Liver (tissue), 9 donors: ENCODE measurements around the gene CD27. TPM values are rescaled to one million over a fixed set of nuclear protein-coding genes. Genes with fewer than 3 reads are reported as not detected.

Experiments
- DNase-seq: peaks from one replicate; pipeline ENCODE4 v3.0.0-alpha.2; 2017; ENCODE audit warnings: low spot score
- H3K27ac ChIP-seq, 2 donors: one replicate each; pipeline ENCODE4 v1.7.0; 2013; ENCODE audit warnings: inconsistent platforms in 2 of 2, low read length in 2 of 2, control low read depth in 1 of 2, low read depth in 1 of 2, mild to moderate bottlenecking in 1 of 2
- H3K27me3 ChIP-seq, 4 donors: one replicate each; pipeline versions ENCODE4 v1.6.1 to v1.7.0; 2013; ENCODE audit warnings: low read length in 3 of 4, inconsistent platforms in 1 of 4, mild to moderate bottlenecking in 1 of 4, moderate library complexity in 1 of 4; ENCODE audit not compliant: control insufficient read depth in 4 of 4, insufficient read depth in 4 of 4
- H3K36me3 ChIP-seq, 4 donors: one replicate each; pipeline versions ENCODE4 v1.6.1 to v1.7.0; 2013; ENCODE audit warnings: low read length in 3 of 4, mild to moderate bottlenecking in 3 of 4, low read depth in 1 of 4, moderate library complexity in 1 of 4; ENCODE audit not compliant: control insufficient read depth in 4 of 4, insufficient read depth in 3 of 4
- H3K4me1 ChIP-seq, 4 donors: one replicate each; pipeline versions ENCODE4 v1.6.1 to v1.7.0; 2013; ENCODE audit warnings: low read length in 3 of 4, mild to moderate bottlenecking in 3 of 4, moderate library complexity in 1 of 4; ENCODE audit not compliant: control insufficient read depth in 4 of 4, insufficient read depth in 4 of 4
- H3K4me3 ChIP-seq, 3 donors: one replicate each; pipeline versions ENCODE4 v1.6.1 to v1.7.0; 2013; ENCODE audit warnings: low read length in 3 of 3, control low read depth in 1 of 3, low read depth in 1 of 3, mild to moderate bottlenecking in 1 of 3
- H3K9ac ChIP-seq, 2 donors: one replicate each; pipeline ENCODE4 v1.7.0; 2013; ENCODE audit warnings: low read length in 2 of 2, mild to moderate bottlenecking in 2 of 2, moderate library complexity in 2 of 2, control low read depth in 1 of 2, low read depth in 1 of 2
- H3K9me3 ChIP-seq, 4 donors: one replicate each; pipeline versions ENCODE4 v1.6.1 to v1.7.0; 2013; ENCODE audit warnings: low read length in 3 of 4; ENCODE audit not compliant: control insufficient read depth in 4 of 4
- EGR1 ChIP-seq, 2 donors: IDR thresholded peaks; 2 replicates each; pipeline ENCODE4 v1.6.1; 2016 to 2018; ENCODE audit warnings: antibody characterized with exemption in 2 of 2, low read depth in 2 of 2
- FOXA1 ChIP-seq: IDR thresholded peaks from 2 replicates; pipeline ENCODE4 v1.6.1; 2016; ENCODE audit warnings: antibody characterized with exemption
- FOXA2 ChIP-seq: IDR thresholded peaks from 2 replicates; pipeline ENCODE4 v1.6.1; 2016; ENCODE audit warnings: antibody characterized with exemption
- GABPA ChIP-seq, 2 donors: IDR thresholded peaks in 1 of 2; conservative IDR thresholded peaks in 1 of 2; 2 replicates each; pipeline ENCODE4 v1.6.1; 2016; ENCODE audit warnings: antibody characterized with exemption in 2 of 2, mild to moderate bottlenecking in 1 of 2, moderate library complexity in 1 of 2
- HNF4A ChIP-seq, 2 donors: conservative IDR thresholded peaks; 2 replicates each; pipeline ENCODE4 v1.6.1; 2016; ENCODE audit warnings: antibody characterized with exemption in 2 of 2, mild to moderate bottlenecking in 2 of 2
- JUND ChIP-seq, 2 donors: IDR thresholded peaks; 2 replicates each; pipeline ENCODE4 v1.6.1; 2016; ENCODE audit warnings: antibody characterized with exemption in 2 of 2
- MAX ChIP-seq: IDR thresholded peaks from 2 replicates; pipeline ENCODE4 v1.6.1; 2016; ENCODE audit warnings: antibody characterized with exemption
- NR2F2 ChIP-seq: IDR thresholded peaks from 2 replicates; pipeline ENCODE4 v1.6.1; 2016; ENCODE audit warnings: antibody characterized with exemption
- RAD21 ChIP-seq, 2 donors: IDR thresholded peaks; 2 replicates each; pipeline ENCODE4 v1.6.1; 2016; ENCODE audit warnings: antibody characterized with exemption in 2 of 2, mild to moderate bottlenecking in 2 of 2
- SP1 ChIP-seq: IDR thresholded peaks from 2 replicates; pipeline ENCODE4 v1.6.1; 2018; ENCODE audit warnings: antibody characterized with exemption, mild to moderate bottlenecking
- YY1 ChIP-seq: IDR thresholded peaks from 2 replicates; pipeline ENCODE4 v1.6.1; 2016; ENCODE audit warnings: antibody characterized with exemption, mild to moderate bottlenecking
- ZBTB33 ChIP-seq: IDR thresholded peaks from 2 replicates; pipeline ENCODE4 v1.6.1; 2016; ENCODE audit warnings: antibody characterized with exemption
- WGBS: extraction: QIAGEN DNeasy Blood & Tissue Kit; methylation state at CpG from one replicate; pipeline ENCODE4 v1.1.7; 2013; 5-methylcytosine and 5-hydroxymethylcytosine counted together
- polyA plus RNA-seq, 2 donors: library from polyadenylated mRNA; stranded (reverse) in 1 of 2; unstranded in 1 of 2; fragments of 200-250 nt in 1 of 2; fragments of >200 nt in 1 of 2; fragmentation: Nextera tagmentation in 1 of 2; extraction: Ambion mirVana in 1 of 2; gene quantifications; one replicate each; pipeline versions ENCODE4 v1.2.1 to v1.2.3, GENCODE V29; 2013 to 2015
- total RNA-seq, 2 donors: library from RNA; depleted of rRNA; stranded (reverse); fragments of >200 nt; gene quantifications; one replicate each; pipeline ENCODE4 v1.2.3, GENCODE V29; 2014
- TF ChIP-seq, protein P1 (sequence below): IDR thresholded peaks from 2 replicates; pipeline ENCODE4 v1.6.1; 2016; ENCODE audit warnings: antibody characterized with exemption
- TF ChIP-seq, protein P2 (sequence below): IDR thresholded peaks from 2 replicates; pipeline ENCODE4 v1.6.1; 2016; ENCODE audit warnings: antibody characterized with exemption, mild to moderate bottlenecking
- TF ChIP-seq, protein P3 (sequence below): fragments of 150-350 bp; IDR thresholded peaks from 2 replicates; pipeline ENCODE4 v1.5.1; 2017; ENCODE audit warnings: improper control_type of control experiment, low read depth, low read length; ENCODE audit not compliant: missing input control
- donor health status: healthy.
- donor health status: healthy.
- donor health status: healthy.
- donor health status: healthy.
- donor health status: healthy.

The CD27 gene
- total and polyA plus RNA-seq, 4 donors: 0.28 to 2.5 (median 0.62) TPM

DNA sequence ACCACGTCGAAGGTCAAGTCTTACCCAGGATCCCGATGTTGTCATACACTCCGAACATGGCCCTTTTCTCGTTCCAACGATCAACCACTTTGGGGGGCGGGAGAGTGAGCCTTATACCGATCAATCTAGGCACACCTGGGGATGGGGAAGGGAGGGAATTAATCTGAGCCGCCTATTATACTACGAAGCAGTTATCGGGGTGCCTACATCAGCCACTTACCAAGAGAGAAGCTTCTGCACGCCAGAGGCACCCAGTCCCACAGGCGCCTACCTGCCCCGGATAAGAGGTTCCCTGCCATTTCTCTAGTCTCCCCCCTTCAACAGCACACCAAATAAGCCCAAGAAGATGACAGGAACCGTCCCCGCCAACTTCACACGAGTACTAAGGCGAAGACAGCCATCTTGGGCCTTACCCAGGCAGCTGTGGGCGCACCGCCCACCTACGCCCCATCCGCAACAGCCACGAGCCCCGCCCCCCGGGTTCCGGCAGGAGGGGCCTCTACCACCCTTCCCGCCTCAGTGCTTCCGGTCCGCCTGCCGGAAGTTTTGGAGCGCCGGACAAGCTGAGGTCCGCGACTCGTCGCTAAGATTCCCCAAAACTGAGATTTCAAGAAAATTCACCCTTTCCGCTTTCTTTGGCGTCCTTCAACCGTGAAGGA, 48.2 kb downstream of the CD27 start, which contains the start of gene MRPL51:
Gene MRPL51, minus strand, starts transcription at position 425 of the 659 bp plus-strand sequence. Its CDS starts 126 bp downstream, at position 299.
- peak; percentile 97 for DNase-seq
- under 1% methylated on average over 39 of the region's 39 CpGs for WGBS
- peak within 1 kb of the TSS; percentile 90 to 100 for H3K27ac ChIP-seq
- TF ChIP-seq SP1 (peak; percentile 42), JUND (IDR thresholded peaks at IDR 0.05) (no peak), NR2F2 (no peak), MAX (peak; percentile 87), FOXA1 (no peak), EGR1 (IDR thresholded peaks at IDR 0.05; ENCODE audit: low read depth in 2 of 2) (peak; percentile 30 to 50), RAD21 (IDR thresholded peaks at IDR 0.05) (peak; percentile 5 to 11), YY1 (peak; percentile 98), GABPA (IDR thresholded peaks at IDR 0.05 in 1 of 2, conservative IDR thresholded peaks at IDR 0.05 in 1 of 2) (peak; percentile 96 to 99), ZBTB33 (peak; percentile 33), FOXA2 (no peak), HNF4A (conservative IDR thresholded peaks at IDR 0.05) (peak in 1 of 2 donors; percentile 17)
- TF ChIP-seq, protein P1, sequence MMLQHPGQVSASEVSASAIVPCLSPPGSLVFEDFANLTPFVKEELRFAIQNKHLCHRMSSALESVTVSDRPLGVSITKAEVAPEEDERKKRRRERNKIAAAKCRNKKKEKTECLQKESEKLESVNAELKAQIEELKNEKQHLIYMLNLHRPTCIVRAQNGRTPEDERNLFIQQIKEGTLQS: no peak
- TF ChIP-seq, protein P2, sequence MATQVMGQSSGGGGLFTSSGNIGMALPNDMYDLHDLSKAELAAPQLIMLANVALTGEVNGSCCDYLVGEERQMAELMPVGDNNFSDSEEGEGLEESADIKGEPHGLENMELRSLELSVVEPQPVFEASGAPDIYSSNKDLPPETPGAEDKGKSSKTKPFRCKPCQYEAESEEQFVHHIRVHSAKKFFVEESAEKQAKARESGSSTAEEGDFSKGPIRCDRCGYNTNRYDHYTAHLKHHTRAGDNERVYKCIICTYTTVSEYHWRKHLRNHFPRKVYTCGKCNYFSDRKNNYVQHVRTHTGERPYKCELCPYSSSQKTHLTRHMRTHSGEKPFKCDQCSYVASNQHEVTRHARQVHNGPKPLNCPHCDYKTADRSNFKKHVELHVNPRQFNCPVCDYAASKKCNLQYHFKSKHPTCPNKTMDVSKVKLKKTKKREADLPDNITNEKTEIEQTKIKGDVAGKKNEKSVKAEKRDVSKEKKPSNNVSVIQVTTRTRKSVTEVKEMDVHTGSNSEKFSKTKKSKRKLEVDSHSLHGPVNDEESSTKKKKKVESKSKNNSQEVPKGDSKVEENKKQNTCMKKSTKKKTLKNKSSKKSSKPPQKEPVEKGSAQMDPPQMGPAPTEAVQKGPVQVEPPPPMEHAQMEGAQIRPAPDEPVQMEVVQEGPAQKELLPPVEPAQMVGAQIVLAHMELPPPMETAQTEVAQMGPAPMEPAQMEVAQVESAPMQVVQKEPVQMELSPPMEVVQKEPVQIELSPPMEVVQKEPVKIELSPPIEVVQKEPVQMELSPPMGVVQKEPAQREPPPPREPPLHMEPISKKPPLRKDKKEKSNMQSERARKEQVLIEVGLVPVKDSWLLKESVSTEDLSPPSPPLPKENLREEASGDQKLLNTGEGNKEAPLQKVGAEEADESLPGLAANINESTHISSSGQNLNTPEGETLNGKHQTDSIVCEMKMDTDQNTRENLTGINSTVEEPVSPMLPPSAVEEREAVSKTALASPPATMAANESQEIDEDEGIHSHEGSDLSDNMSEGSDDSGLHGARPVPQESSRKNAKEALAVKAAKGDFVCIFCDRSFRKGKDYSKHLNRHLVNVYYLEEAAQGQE: no peak
- TF ChIP-seq, protein P3, sequence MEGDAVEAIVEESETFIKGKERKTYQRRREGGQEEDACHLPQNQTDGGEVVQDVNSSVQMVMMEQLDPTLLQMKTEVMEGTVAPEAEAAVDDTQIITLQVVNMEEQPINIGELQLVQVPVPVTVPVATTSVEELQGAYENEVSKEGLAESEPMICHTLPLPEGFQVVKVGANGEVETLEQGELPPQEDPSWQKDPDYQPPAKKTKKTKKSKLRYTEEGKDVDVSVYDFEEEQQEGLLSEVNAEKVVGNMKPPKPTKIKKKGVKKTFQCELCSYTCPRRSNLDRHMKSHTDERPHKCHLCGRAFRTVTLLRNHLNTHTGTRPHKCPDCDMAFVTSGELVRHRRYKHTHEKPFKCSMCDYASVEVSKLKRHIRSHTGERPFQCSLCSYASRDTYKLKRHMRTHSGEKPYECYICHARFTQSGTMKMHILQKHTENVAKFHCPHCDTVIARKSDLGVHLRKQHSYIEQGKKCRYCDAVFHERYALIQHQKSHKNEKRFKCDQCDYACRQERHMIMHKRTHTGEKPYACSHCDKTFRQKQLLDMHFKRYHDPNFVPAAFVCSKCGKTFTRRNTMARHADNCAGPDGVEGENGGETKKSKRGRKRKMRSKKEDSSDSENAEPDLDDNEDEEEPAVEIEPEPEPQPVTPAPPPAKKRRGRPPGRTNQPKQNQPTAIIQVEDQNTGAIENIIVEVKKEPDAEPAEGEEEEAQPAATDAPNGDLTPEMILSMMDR: no peak
- peak within 1 kb of the TSS; percentile 81 to 97 for H3K9ac ChIP-seq
- H3K36me3 ChIP-seq: peaks cover 0 to 16% (median 3%) of the 10 kb centered on the region in 4 donors
- peak within 1 kb of the TSS; percentile 77 to 89 (median 85) for H3K4me3 ChIP-seq
- H3K9me3 ChIP-seq: no peaks in the 10 kb centered on the region
- peaks cover 2 to 32% (median 20%) of the 10 kb centered on the region in 4 donors for H3K4me1 ChIP-seq
- no peaks in the 10 kb centered on the region for H3K27me3 ChIP-seq
